T-helper 2 cell treated with Interferon-gamma antibody and Interleukin-4, amounts not matched to agents 100 ng/mL and 5 ng/mL, for 36 hours (primary cell): ENCODE data around the gene ACOT9. TPM values are rescaled to one million over a fixed set of nuclear protein-coding genes. Genes with fewer than 3 reads are reported as not detected.
"Not testable (repeated sequence)": the region's sequence is repeated elsewhere in the genome, so short reads cannot be mapped to it uniquely, and the experiment has no call there.

Source experiments
- intact Hi-C: fragments of 100-400 bp; cut with micrococcal nuclease; formaldehyde crosslinking; loops from one replicate; pipeline ENCODE4 v1.15.1; 2023
- total RNA-seq: library from RNA; stranded (reverse); gene quantifications from 2 replicates; pipeline ENCODE4 v1.2.3, GENCODE V29; 2022

Gene ACOT9
- total RNA-seq, result 32.5 and 35.0 TPM in 2 replicates

DNA sequence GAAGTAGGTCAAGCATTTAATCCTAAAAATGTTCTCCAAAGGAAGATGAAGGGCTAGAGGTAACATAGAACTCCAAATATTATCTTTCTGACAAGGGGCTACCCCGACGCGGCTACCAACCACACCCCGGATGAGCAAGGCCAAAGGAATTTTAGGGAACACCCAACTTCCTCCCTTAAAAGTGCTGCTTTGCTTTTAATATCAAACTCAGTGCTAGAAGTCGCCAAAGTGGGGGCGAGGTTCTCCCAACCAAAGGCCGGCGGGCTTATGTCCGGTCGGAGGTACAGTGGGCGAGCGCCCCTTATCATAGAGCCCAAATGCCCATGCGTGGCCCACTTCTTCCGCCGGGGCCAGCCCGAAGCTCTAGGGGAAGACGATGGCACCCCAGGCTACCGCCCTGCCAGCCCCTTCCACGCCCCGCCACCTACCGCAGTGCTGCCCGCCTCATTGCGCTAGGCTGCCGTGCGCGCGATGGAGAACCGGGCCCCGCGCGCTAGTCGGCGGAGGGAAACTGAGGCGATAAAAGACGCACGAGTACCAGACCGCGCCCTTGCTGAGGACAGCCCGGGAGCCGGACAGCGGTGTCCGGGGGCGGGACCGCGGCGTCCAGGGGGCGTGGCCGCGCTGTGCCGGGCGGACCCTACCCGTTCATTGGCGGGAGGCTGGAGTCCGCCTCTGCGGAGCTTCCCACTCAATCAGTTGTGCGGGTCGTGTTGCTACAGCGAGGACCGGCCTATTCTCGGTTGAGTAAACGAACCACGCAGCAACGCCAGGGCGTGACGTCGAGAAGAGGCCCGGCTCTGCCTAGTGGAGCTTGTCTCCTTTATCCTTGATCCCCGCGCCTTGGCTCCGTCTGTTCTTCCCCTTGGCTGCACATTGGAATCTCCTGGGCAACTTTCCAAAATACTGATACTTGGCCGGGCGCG is at the start of gene ACOT9:
TSS of gene ACOT9 (minus strand) at position 580 of the 926 bp plus-strand sequence. CDS start at position 448, 132 bp downstream.
- intact Hi-C loops, result loop anchor here (1.0 to 5.0 kb wide), 5 partner anchors 11 to 309 kb away; partner anchors contain the start of genes CXorf58, EIF2S3, PRDX4 and SAT1

GRCh38 chrX:23790155-23790497 is 47.0 kb upstream of the ACOT9 start:
- intact Hi-C loops, result no loop called here

DNA sequence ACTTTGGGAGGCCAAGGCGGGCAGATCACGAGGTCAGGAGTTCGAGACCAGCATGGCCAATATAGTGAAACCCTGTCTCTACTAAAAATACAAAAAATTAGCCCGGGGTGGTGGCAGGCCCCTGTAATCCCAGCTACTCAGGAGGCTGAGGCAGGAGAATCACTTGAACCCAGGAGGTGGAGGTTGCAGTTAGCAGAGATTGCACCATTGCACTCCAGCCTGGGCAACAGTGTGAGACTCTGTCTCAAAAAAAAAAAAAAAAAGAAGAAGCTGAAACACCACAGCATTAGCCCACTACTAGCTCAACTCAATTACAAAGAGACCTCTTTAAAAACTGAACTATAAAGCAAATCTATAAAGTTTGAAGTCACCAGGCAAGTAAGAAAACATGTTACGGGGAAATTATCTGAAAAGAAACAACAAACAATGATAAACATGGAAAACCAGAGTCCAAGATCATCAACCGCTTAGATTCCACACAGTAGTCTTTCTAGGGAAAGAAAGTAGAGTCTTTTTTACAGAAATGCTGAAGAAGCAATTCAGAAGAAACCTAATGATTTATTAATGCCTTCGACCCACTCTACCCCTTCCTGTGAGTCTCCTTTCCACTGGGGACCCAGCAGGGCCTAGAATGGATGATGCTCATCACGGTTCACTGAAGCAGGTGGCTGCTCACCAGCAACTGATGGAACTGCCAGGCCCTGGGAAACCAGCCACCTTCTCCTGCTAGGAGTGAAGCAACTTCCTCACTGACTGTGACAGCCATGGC is 46.5 kb upstream of the ACOT9 start:
- intact Hi-C loops, result no loop called here

- intact Hi-C loops, result no loop called here
Observed at GRCh38 chrX:23788946-23789345, 45.9 kb upstream of the ACOT9 start.

GRCh38 chrX:23788521-23788920 is 45.4 kb upstream of the ACOT9 start:
- intact Hi-C loops, result no loop called here

GRCh38 chrX:23787745-23788118 is 44.7 kb upstream of the ACOT9 start:
- intact Hi-C loops, result no loop called here

DNA sequence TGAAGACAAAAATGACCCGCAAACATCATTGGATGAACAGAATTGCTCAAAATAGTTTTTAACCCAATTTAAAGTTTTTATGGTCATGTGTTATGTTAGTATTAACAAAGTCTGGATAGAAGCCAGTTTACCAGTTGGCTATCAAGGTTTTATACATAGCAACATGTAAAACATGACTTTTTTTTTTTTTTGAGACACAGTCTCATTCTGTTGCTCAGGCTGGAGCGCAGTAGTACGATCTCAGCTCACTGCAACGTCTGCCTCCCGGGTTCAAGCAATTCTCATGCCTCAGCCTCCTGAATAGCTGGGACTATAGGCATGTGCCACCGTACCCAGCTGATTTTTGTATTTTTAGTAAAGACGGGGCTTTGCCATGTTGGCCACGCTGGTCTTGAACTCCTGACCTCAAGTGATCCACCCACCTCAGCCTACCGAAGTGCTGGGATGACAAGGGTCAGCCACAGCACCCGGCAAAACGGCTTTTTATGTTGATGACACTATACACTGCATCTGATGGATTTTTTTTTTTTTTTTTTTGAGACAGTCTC is 43.3 kb upstream of the ACOT9 start:
- intact Hi-C loops, result no loop called here

GRCh38 chrX:23785580-23785979 is 42.5 kb upstream of the ACOT9 start:
- intact Hi-C loops, result no loop called here

DNA sequence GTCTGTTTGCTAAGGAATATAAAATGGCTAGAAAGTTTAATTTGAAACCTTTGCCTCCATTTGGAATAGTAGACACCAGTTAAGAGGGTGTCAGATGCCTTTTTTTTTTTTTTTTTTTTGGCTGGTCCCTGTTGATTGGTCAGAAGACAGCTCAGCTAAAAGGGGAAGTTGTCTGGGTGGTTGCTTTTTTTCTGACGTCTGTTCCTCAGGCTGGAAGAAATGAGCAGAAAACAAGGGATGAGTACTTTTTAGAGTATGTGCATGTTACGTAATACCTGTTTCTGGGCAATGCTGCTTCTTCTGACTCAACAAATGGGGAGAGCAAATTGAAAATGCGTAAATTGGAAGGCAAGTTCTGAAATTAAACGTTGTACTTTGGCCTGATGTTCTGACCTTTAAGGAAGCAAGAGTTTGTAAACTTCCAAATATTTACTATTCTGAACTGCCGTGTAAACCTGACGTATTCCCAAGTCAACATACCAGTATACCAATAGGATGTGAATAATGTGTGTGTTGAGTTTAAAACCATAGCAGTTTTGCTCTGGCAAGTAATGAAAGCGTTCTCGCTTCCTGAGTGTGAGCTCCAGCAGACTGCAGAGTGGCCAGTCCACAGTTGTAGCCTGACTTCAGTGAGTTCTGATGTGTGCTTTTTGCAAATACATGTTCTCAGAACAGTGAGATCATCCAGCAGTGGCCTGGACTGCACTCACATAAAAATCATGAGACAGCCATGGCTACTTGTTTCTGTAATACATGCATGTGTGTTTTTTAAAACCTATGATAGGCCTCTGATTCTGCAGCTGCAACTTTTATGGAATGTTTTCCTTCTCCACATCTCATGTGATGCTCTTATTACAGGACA is 41.6 kb upstream of the ACOT9 start:
- intact Hi-C loops, result loop anchor here (5.0 kb wide), 2 partner anchors 33 to 368 kb away; no protein-coding TSS in a partner anchor

DNA sequence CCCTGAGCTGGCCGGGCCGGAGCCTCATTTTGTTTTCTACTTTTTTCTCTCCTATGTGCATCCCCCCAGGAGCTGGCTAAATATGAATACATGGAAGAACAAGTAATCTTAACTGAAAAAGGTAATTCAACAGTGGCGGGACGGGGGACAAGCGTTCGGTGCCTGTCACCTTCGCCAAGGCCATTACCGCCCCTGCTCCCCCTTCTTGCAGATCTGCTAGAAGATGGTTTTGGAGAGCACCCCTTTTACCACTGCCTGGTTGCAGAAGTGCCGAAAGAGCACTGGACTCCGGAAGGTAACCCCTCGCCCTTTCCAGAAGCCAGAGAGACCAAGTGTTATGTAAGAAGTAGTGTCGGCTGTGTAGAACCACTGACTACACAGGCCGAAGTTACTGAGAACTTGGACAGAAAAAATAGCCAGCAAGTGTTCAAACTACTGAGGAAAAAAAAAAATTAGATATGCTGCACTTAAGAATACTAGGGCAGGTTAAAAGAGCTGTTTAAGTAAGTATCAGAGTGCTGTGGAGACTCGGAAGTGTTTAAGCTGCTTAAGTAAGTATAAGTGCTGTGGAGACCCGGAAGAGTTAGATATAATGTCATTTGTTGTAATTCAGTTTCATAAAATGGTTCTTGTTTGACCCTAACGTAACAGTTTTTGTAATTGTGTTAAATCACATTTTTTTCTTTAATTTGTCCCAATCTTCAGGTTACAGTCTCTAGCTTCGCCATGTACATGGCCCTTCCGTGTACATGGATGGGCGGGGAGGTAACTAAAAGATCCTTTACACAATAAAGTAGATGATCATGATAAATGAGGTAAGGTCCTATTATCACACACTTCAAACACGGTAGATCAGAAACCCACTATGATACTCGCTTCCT is 40.8 kb upstream of the ACOT9 start:
- intact Hi-C loops, result loop anchor here (1.0 to 5.0 kb wide), 8 partner anchors 28 to 368 kb away; partner anchors contain the start of genes ACOT9 and PRDX4

GRCh38 chrX:23782863-23783588 is 40.0 kb upstream of the ACOT9 start, which contains the start of gene SAT1:
TSS of gene SAT1 (plus strand) at chrX:23783173. CDS start at chrX:23783352, 179 bp downstream.
- intact Hi-C loops, result loop anchor here (1.0 to 5.0 kb wide), 8 partner anchors 27 to 369 kb away; partner anchors contain the start of genes ACOT9 and PRDX4

- intact Hi-C loops, result loop anchor here (2.0 to 5.0 kb wide), 5 partner anchors 35 to 370 kb away; partner anchors contain the start of gene PRDX4
Observed at GRCh38 chrX:23782455-23782854, 39.4 kb upstream of the ACOT9 start.

DNA sequence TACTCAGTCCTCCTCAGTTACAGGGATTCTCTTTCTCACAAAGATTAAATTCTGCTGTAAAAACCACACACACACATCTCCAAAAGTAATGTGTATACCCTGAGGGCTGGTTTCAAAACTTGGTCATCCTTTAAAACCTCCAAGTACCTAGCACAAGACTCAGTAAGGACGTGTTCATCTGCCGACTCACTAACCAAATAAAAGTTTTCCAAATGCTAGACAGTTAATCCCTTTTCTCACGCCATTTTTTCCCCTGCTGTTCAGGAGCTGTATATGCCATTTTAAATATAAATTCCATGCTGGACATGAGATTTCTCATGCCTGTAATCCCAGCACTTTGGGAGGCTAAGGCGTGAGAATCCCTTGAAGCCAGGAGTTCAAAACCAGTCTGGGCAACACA is 35.9 kb upstream of the ACOT9 start:
- intact Hi-C loops, result no loop called here

- intact Hi-C loops, result no loop called here
Observed at GRCh38 chrX:23776363-23776762, 33.3 kb upstream of the ACOT9 start.

DNA sequence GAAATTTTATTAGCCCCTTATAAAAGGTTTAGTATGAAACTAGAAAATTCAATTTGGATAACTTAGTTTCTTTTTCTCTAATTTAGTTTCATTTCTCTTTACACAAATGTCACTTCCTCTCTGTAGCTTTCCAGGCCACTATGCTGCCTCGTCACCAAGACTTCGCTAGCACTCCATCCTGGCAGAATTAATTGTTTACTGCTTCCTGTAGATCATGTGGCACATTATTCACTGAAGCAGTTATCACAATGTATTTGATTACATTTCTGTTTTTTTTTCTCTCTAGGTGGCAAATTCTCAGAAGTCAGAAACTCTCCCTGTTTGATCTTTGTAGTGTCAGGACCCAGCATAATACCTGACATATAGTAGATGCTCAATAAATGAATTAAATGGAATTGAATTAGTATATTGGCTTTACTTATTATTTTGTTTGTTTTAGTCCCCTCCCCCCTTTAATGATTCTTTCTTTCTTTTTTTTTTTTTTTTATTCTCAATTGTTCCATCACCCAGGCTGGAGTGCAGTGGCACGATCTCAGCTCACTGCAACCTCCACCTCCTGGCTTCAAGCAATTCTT is 30.6 kb upstream of the ACOT9 start:
- intact Hi-C loops, result loop anchor here (1.0 to 2.0 kb wide), 3 partner anchors 8 to 41 kb away; no protein-coding TSS in a partner anchor

DNA sequence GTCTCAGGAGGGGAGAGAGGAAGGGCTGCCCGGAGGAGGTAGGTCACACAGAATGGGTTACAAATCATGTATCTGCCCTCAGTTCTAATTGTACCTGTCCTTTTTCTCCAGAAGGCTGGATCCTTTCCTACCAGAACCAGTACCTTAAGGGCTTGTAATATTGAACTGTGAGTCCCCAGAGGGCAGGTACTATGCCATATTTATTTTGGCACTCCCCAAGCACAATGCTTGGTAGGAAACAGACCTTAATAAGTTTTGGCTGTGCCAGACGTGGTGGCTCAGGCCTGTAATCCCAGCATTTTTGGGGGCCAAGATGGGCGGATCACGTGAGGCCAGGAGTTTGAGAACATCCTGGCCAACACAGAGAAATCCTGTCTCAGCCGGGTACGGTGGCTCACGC is 28.0 kb upstream of the ACOT9 start:
- intact Hi-C loops, result not testable (repeated sequence)

- intact Hi-C loops, result no loop called here
Observed at GRCh38 chrX:23770142-23770541, 27.1 kb upstream of the ACOT9 start.
